Cerebellar nuclear complex (tissue), 1 donor: ENCODE results near the gene IREB2.

Source experiments
- DNase-seq, 2 experiments: peaks; one replicate each; lab custom pipeline; 2025; lab: John Stamatoyannopoulos, UW

IREB2 gene

DNA sequence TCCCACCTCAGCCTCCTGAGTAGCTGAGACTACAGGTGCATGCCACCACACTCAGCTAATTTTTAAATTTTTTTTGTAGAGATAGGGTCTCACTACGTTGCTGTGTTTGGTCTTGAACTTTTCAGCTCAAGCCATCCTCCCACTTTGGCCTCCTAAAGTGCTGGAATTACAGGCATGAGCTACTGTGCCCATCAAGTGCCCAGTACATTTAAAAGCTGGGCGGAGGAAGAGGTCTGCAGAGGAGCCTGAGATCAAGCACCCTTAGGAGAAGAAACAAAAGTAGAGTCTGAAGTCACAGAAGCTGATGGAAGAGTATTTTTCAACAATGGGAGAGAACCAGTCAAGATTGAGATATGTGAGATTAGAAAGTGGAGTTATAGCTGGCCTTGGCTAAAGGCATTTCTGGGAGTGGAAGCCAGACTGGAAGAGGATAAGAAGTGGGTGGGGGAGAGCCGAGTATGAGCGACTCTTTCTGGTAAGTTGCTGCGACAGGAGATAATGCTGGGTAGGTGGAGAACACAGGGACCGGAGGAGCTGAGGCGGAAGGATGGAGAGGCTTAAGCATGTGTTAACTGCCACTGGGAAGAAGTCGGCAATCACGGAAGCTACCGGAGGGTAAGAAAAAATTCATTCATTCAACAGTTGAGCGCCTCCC, 782 bp upstream of the IREB2 start:
- DNase-seq: no peak

DNA sequence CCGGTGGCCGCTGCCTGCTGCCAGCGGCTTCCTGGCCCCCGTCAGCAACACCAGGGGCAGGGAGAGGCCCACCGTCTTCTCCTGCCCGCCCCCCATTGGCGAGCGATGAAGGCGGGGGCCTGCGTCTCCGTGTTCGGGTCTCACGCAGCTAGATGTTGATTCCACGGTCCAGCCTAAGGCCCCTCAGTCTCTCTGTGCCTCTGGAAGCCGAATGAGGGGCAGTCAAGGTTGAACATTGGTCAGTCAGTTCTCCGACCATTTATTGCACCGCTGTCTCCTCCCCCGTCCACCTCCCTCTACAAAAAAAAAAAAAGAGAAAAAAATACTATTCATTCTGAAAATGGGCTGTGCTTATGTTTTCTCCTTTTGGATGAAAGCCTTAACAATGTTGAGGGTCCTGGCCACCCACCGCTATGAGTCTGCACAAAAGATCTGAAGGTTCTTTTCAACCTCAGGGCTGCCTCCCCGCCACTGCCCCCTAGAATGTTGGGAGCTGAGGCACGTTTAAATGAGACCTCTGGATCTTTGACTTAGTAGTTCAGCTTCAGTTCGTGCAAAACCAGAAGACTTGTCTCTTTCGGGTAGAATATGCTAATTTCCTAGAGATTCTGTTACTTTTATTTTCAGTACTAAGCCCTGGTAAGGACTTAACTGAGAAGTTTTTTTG, 736 bp downstream of the IREB2 start:
- DNase-seq: no peak

DNA sequence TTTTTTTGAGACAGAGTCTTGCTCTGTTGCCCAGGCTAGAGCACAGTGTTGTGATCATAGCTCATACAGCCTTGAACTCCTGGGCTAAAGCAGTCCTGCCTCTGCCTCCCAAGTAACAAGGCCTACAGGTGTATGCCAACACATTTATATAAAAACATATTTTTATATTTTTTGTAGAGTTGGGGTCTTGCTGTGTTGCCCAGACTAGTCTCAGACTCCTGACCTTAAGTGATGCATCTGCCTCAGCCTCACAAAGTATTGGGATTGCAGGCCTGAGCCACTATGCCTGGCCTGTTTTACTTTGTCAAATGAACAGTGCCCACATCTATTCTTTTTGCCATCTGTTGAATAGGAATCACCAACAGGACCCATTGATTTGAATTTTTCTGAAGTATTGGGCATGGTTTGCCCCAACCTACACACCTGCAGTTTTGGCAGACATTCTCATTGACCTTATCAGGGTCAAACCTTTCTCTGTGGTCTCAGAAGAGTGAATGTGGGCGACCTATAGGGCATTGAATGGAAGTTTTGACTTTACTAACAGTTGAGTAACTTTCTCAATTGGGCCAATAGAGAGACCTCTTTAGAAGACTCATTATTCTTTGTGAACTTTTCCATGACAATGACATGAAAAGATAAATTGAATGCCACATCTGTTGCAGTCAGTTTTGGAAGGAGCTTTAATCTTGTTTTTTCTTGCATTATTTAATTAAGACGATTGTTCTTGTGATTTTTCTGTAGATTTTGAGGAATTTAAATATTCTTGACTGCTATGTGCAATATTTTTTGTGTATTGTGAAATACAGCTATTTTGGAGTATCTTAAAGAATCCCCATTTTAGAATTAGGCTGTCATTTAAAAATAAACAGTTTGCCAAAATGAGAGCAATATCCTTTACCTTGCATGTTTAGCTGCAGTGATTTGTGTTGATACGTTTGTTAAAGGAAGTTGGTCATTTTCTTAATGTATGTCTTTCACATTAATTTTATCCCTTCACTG, 2.7 kb downstream of the IREB2 start:
- DNase-seq: no peak

DNA sequence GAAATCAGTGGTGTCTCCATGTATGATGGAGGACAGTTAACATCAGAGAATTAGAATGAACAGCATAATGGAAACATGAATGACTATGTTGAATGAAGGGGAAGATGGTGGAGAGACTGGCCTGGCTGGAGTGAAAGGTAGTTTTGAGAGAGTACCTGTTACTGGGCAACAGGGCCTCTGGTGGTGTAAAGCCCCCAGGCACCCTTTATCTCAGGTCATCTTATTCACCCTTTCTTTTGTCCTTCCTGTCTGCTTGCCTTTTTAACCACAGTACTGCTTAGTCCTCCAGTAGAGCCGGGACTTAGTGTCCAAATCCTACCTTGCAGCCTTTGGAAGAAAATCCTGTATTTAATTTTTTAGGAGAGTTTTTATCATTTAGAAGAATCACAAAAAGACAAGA, 6.2 kb downstream of the IREB2 start:
- DNase-seq: no peak

DNA sequence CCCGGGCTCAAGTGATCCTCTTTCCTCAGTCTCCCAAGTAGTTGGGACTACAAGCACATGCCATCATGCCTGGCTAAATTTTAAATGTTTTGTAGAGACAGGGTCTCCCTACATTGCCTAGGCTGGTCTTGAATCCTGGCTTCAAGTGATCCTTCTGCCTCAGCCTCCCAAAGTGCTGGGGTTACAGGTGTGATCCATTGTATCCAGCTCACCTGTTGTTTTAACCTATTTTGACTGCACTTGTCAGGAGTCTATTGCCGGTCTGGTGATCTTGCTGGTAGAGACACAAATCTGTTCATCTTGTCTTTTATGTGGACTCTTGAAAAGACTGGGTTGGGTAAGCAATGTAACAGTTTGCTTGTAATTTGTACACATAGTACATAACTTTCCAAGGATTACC, 7.9 kb downstream of the IREB2 start:
- no peak for DNase-seq

DNA sequence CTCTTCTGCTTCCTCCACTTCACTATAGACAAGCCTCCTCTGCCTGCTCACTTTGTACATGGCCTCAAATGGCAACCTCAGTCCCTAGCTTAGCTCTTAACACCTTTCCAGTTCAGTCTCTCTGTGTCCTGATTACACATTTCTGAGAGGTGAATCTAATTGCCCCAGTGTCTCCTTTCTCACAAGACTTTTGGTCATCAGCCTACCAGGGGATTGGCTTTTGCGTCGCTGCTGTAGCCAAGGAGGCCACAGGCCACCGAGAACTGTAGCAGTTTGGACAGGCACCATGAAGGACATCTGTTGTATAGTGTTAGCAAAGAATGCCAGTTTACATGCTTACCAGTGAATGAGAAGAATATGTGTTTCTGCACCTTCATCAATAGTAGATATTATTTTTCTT, 8.5 kb downstream of the IREB2 start:
- no peak for DNase-seq

DNA sequence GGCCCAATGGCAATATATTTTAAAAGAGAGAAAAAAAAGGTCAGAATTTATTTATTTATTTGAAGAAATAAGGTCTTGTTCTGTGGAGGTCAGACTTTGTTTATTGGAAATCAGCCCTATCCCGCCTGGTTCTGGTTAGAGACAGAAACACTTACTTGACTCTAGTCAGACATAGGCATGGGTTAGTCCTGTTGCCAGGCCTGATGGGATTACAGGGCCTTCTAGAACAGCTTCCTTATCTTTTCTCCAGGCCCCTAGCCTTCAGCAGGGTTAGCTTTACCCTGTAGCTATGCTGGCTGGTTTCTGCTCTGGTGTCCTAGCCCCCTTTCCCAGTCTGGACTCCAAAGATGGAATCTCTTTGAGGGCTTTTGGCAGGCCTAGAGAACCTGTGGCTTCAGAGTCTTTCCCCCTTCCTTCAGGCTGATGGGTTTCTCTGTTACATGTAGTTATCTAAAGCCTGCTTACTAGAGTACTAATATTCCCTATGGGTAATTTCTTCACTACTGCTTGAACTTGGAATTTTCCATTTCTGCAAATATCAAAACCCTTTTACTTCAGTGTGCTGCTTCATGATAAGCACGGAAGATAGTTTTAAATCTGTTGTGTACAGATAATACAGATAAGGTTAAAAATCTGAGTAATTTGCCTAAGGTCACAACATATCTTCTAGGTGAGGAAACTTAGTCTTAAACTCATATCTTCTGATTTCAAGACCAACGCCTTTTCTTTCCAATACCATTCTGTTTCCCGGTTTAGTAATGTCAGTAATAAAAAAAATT, 10.6 kb downstream of the IREB2 start:
- DNase-seq: no peak

DNA sequence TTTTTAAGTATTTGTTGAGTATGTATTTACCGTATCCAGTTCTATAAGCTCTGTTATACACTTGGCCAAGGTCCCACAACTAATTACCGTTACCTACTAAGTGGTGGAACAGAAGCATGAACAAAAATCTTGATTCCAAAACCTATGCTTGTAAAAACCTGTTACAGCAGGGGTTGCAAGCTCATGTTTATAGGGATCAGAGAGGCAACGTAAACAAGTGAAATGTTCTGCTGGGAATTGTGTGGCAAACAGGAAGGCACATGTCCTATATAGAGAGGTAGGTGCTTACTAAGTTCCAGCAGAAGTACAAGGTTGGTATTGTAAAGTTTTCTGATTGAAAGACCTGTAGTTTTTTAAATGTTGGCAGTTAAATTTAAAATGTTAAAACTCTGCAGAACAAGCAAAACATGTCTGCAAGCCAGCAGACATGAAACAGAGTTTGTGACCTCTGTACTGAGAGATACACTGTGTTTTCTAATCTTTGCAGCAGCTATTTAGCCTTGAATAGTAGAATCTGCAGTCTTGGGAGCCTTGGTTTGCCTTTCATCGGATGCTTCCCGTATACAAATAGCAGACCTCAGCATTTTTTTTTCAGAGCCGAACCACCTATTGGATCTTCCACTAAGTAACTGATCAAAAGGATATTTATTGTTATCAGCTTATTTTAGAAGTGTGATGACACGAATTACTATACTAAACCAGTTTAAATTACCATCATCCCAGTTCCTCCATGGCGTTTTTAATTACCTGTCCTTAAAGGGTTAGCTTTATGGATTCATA, 11.4 kb downstream of the IREB2 start:
- DNase-seq: no peak

DNA sequence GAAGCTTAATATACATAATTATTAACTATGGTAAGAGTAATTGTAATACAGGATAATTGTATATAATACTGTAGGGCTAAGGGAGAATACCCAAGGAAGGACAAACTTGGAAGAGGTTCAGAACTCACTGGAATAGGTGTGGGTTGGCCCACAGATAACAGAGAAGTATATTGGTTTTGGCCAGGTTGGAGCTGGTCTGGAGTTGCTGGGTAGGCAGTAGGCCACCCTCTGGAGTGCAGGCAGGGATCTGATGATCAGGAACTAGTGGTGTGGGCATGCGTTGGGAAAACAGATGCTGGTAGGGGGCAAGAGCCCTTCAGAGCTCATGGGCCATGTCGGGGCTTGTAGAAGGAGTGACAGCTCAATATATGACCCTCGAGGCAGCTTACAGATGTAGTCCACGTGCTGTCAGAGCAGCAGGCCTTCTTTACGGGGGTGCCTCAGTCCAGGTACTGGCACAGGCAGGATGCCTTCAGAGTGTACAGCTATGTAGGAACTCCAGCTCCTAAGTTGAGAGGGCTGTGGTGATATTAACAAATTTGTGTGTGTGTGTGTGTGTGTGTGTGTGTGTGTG, 12.4 kb downstream of the IREB2 start:
- no peak for DNase-seq

DNA sequence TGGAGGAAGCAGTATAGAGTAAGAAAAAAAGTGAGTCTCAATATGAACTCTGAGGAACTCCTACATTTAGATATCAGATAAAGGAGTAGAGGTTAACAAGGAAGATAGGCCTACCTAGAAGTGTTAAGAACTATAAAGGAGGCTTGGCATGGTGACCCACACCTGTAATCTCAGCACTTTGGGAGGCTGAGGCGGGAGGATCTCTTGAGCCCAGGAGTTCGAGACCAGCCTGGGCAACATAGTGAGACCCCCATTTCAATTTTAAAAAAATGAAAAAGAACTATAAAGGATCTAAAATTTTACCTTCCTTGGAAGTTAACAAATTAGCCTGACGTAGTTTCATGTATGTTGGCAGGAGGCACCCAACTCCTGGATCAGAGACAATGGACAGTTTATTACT, 14.5 kb downstream of the IREB2 start:
- DNase-seq: no peak

DNA sequence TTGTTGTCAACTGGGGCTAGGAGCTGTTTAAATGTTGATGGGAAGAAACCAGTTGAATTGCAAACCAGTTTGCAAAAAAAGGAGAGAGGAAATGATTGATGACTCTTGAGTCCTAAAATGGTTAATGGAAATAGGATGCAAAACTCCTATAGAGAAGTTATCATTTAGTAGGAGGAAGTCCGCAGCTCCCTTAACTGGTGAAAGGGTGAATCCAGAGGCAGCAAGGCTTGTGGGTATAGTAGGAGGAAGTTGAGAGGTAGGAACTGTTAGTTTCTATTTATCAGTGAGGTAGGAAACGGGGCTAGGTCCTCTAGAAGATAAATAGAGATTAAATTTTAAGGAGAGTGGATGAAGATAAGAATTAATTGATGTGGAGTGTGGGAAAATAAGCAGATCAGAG, 15.4 kb downstream of the IREB2 start:
- DNase-seq: no peak

DNA sequence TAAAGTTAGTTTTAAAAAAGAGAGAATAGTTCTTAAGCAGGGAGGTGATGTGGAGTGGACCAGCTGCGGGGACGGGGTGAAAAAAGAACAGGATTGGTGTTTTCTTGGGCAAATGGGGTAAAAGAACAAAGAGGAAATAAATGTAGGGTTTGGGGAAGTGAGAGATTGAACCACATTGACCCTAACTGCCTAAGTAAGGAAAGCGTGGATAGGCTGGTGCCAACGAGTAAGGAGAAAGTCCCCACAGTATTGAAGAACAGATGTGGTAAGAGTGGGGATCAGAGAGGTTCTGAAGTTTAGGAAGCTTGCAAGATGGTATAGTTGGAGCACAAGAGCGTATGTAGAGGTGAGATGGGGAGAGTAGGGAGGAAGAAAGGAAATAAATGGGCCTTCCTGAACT, 17.0 kb downstream of the IREB2 start:
- DNase-seq: no peak

DNA sequence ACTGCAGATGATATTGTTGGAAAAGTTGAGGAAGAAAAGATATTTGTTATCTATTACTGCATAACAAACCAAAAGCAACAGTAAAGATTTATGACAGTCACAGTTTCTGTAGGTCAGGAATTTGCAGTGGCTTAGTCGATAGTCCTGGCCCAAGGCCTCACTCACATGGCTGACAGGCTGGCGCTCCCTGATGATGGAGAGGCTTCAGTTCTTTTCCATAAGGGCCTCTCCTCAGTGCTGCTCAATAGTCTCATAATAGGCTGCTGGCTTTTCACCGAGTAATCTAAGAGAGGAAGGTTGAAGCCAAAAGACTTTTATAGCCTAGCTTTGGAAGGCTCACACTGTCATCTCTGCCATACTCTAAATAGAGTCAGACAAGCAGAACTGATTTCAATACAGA, 17.7 kb downstream of the IREB2 start:
- DNase-seq: no peak

DNA sequence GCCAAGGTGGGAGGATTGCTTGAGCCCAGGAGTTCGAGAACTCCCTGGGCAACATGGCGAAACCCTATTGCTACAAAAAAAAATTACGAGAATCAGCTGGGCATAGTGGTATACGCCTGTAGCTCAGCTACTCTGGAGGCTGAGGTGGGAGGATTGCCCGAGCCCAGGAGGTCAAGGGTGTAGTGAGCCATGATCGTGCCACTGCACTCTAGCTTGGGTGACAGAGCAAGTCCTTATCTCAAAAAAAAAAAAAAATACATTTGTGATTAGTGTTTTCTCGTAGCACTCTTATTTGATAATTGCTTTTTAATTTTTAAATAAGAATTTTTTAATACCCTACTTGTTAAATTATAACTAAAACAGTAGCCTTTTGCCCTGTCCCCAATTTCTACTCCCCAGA, 18.4 kb downstream of the IREB2 start:
- DNase-seq: no peak

DNA sequence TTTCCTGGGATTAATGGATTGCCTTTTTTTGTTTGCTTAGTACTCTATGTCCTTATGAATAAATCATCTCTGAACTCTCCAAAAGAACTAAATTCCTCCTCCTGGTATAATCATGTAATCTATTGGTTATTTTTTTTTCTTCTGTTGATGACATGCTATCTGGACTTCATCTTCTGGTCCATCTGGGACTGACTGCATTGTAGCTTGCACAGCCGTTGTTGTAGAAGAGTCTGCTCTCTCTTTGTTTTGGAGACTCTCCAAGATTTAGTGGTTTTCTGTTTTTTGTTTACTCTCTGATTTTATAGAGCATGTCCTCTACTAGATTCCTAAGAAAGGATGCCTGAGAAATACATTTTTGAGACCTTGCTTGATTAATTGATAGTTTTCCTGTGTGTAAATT, 19.1 kb downstream of the IREB2 start:
- DNase-seq: no peak

DNA sequence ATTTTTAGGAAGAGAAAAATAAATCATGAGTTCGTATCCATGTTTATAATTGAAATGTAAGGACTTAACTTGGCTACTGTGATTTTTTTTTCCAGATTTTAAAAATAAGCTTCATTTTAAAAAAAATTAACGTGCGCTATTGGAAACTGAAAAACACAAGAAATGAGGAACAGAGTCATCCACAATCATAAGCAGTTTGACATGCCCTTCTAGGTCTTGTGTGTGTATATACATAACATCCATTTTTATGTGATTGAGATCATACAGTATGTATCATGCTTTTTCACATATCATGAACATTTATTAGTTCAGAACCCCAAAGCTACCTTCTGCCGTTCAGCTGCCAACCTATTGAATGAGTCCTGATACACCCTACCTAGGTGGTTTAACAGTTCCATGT, 22.7 kb downstream of the IREB2 start:
- no peak for DNase-seq

DNA sequence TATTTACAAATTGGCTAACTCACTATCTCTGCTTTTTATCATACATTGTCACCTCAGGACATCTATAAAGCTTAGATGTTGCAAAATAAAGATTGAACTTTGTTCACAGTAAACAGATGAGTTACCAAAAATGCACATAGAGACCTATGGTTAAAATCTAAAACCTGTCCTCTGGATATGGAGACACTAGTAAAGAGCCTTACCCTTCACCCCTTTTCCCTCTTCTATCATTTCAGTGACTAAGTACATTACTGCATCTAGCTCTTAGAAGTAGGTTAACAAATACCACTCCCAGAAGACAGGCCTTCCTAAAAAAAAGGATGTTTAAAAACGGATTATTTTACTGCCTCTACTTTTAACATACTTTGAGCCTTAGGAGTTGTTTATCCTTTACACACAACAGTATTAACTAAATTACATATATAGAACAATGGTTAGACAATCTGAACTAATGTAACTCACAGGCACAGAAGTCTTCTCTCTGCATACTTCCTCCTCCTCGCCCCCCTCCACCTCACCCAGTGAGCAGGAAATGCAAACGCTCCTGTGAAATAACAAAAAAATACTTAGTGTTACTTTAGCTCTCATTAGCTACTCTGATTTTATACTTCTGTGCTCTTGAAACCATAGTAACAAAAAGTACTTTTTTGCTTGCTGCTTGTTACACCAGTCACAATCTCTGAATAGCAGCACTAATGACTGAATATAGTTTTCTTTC, 23.3 kb downstream of the IREB2 start:
- DNase-seq: no peak

DNA sequence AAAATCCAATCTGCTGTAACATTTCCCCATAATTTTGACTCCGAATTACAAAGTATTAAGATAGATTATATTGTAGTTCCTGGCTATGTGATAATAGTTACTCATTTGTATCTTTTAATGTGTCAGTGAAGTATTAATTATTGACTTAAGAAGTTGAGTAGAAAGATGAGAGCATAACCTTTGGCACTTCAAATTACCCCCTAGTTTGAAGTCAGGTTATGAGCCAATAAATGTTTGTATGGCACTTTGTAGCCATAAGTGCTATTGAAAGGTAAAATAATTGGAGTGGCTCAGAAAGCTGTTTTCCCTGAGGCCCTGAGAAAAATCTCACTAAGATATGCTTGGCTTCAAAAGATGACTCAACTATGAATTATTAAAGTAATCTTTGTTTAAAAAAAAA, 31.0 kb downstream of the IREB2 start:
- DNase-seq: no peak

DNA sequence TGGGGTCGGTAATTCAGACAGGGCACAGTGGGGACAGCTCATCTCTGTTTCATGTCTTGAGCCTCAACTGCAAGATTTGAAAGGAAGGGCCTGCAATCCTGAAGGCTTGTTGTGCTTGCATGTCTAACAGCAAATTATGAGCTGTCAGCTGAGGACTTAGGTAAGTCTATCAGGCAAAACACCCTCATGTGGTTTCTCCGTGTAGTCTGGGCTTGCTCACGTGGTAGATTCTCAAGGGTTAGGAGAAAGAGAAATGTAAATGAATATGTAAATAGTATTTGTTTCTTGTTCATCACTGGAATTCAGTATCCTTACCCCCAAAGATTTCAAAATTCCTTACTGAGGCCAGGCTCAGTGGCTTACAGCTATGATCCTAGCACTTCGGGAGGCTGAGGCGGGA, 39.3 kb downstream of the IREB2 start:
- DNase-seq: no peak

DNA sequence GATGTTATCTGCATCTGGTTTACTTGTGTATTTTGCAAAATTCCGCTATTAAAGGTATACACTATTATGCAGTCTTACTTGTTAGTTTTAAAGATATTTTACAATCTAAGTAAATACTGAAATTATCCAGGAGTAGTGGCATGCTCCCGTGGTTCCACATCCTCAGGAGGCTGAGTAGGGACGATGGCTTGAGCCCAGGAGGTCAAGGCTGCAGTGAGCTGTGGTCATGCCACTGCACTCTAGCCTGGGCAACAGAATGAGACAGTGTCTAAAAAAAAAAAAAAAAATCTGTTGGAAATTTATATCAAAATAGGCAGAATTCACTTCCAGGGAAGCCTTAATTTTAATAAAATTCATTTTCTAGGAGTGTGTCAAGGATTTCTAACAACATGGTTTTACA, 41.6 kb downstream of the IREB2 start:
- no peak for DNase-seq
